Tibial nerve (tissue), 4 donors: Measurements from ENCODE around the gene LCT.

Experiments
- CTCF ChIP-seq, 5 experiments: fragments of 200-600 bp in 3 of 5; fragments of 450-650 bp in 2 of 5; sonication (generic) in 3 of 5; IDR thresholded peaks; one replicate each; pipeline ENCODE4 v1.5.1; 2016 to 2019; ENCODE audit warnings: antibody characterized with exemption in 5 of 5, mild to moderate bottlenecking in 3 of 5, moderate library complexity in 2 of 5
- EP300 ChIP-seq, 2 donors: sonication (generic); formaldehyde crosslinking; IDR thresholded peaks; one replicate each; pipeline ENCODE4 v1.6.1; 2017; ENCODE audit warnings: antibody characterized with exemption in 2 of 2, mild to moderate bottlenecking in 1 of 2

- no peak for TF ChIP-seq CTCF (IDR thresholded peaks at IDR 0.05)
- no peak for TF ChIP-seq EP300 (IDR thresholded peaks at IDR 0.05)
Measured at GRCh38 chr2:135862718-135863117, 25.7 kb upstream of the LCT start.
